GM19395 (cell line): ENCODE results near the gene OR4P4.

Experiments
- ATAC-seq: cut with Tn5 transposase; IDR thresholded peaks from one replicate; pipeline ENCODE4 v1.9.1; 2021; ENCODE audit warnings: mild to moderate bottlenecking, moderate library complexity; ENCODE audit not compliant: unreplicated experiment

Gene OR4P4

DNA sequence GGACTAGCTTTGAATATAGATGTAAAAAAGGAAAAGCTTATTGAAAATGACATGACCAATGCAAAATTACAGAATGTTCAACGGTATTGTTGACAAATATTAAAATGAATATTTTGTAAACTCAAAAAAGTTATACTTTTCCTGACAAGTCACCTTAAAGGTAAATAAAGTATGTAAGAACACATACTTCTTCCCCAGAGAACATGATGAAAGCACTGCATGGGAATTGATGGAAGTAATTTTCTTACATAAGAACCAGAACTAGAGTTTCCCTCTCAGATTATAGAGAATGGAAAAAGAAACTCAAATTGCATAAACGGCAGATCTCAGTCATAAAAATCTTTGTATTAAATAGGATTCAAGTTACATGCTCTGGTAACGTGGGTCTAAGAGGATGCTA, at the start of gene OR4P4:
Gene OR4P4 (plus strand): TSS at position 301 of the 400 bp plus-strand sequence.
- ATAC-seq, result no peak

DNA sequence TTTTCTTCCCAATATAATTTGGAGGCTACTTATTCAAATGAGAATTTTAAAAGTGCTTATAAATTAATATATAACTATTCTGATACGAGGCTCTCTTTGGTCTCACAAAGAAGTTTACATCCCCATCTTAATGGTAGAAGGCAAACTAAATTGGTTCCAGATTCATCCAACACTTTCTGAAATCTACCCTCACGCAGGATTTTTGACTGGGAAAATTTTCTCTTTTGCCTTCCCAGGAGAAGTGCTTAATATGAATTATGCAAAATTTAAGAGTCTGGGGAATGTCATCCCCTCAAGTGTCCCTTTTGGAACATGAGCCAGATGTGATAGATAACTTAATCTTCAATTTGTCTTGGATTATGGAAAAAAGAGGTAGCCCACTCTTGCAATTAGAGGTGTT, 27.4 kb upstream of the OR4P4 start, which contains the start of gene OR4C11:
Gene OR4C11 (minus strand): TSS at position 101 of the 400 bp plus-strand sequence. CDS start 3,272 bp downstream, outside the sequence.
- ATAC-seq, result no peak

GRCh38 chr11:55624531-55624930, 10.4 kb upstream of the OR4P4 start:
- ATAC-seq, result no peak

DNA sequence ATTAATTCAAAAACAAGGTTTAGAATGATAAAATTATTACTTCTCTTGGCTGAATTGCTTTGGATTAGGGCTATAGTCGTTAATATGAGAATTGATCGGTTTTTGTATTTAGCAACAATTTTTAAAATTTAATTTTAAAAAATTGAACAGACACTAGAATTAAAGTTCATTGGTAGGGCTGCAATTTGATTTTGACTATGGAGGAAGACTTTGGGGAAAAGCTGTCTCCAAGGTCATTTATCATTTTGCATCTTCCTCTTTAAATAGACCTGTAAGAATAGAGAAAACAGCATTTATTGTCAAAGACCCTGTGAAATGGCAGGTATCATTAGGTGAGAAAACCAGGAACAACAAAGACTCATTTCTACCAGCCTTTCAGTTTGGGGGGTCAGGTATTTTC, 13.1 kb downstream of the OR4P4 start, which contains the start of gene OR4S2:
Gene OR4S2 (plus strand): TSS at position 301 of the 400 bp plus-strand sequence. CDS start 2,577 bp downstream, outside the sequence.
- no peak for ATAC-seq

- ATAC-seq, result no peak
Observed at GRCh38 chr11:55652560-55652959, 17.6 kb downstream of the OR4P4 start.

- ATAC-seq, result no peak
Observed at GRCh38 chr11:55655096-55655495, 20.2 kb downstream of the OR4P4 start.

DNA sequence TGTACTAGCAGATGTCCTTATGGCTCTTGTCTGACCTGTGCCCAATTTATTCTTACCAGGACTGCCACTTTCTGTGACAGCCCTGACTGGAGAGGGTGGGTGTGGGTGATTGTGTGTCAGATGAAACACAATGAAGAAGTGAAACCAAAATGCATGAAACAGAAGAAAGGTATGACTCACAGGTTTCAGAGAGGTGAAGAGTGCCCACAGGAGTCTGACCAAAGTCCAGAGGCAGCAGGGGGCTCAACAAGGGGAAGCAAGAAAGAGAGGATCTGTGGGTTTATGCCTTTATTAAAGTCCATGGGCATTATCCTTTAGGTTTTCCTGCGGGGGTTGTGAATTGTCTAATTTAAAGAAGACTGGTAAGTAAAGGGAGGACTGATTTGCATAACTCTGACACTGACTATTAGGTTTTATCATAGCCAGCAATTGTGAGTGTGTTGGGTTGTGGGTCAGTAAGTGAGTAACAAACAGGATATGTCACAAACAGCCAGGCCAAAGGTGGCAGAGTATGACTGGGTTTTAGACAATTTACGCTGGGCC, 23.2 kb downstream of the OR4P4 start:
- ATAC-seq, result peak; percentile 99

- peak; percentile 39 for ATAC-seq
Observed at GRCh38 chr11:55658608-55659007, 23.7 kb downstream of the OR4P4 start.

DNA sequence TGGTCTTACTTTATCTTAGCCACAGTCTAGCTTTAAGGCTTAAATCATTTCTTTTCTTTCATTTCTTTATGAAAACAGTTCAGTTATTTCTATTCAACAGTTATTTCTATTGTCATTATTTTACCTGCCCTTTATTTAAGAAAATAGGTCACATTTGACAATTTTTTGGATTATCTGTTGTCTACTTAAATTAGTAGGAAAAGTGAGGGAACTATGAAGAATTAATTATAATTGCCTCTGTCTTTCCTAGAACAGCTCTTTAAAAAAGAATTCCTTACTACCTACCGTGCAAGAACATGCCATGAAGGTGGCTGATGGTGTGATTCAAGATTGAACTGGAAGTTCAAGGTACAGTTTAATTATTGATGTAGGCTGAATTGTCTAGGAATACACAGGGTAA, 27.0 kb downstream of the OR4P4 start, which contains the start of gene OR4C6:
Gene OR4C6 (plus strand): TSS at position 301 of the 400 bp plus-strand sequence. CDS start 2,966 bp downstream, outside the sequence.
- ATAC-seq, result no peak

GRCh38 chr11:55669376-55669775, 34.5 kb downstream of the OR4P4 start:
- no peak for ATAC-seq

- ATAC-seq, result no peak
Observed at GRCh38 chr11:55673860-55674259, 38.9 kb downstream of the OR4P4 start.
